Activated T-helper 1 cell treated with anti-CD3 and anti-CD28 coated beads, Interleukin-12 subunit alpha, Interleukin-12 subunit beta, Interleukin-2, Interleukin-4 antibody, amounts not matched to agents 30 ng/mL and 10 ng/mL and 1 ng/mL, durations not matched to agents 14 hours and 24 hours and 36 hours (primary cell): ENCODE data around the gene GAB4. TPM values are rescaled to one million over a fixed set of nuclear protein-coding genes. Genes with fewer than 3 reads are reported as not detected.
"Not testable (repeated sequence)": the region's sequence is repeated elsewhere in the genome, so short reads cannot be mapped to it uniquely, and the experiment has no call there.

Experiments
- DNase-seq: peaks from one replicate; pipeline ENCODE4 v3.0.0; 2021; ENCODE audit warnings: low spot score
- H3K27ac Mint-ChIP-seq: one replicate; pipeline ENCODE4 v1.8.0; 2021; ENCODE audit warnings: mild to moderate bottlenecking, mixed read lengths
- H3K27me3 Mint-ChIP-seq: one replicate; pipeline ENCODE4 v1.8.0; 2022; ENCODE audit warnings: mild to moderate bottlenecking, moderate library complexity, mixed read lengths; ENCODE audit not compliant: insufficient read depth
- H3K36me3 Mint-ChIP-seq: one replicate; pipeline ENCODE4 v1.8.0; 2021; ENCODE audit warnings: low read depth, mixed read lengths
- H3K4me1 Mint-ChIP-seq: one replicate; pipeline ENCODE4 v1.8.0; 2021; ENCODE audit warnings: low read depth, mixed read lengths
- H3K4me3 Mint-ChIP-seq: one replicate; pipeline ENCODE4 v1.8.0; 2021; ENCODE audit warnings: mild to moderate bottlenecking, moderate library complexity, mixed read lengths
- H3K9me3 Mint-ChIP-seq: one replicate; pipeline ENCODE4 v1.8.0; 2021; ENCODE audit warnings: mixed read lengths
- intact Hi-C: fragments of 100-400 bp; cut with micrococcal nuclease; formaldehyde crosslinking; loops from one replicate; pipeline ENCODE4 v1.15.1; 2024
- total RNA-seq: library from RNA; stranded (reverse); gene quantifications from 2 replicates; pipeline ENCODE4 v1.2.3, GENCODE V29; 2022

Gene GAB4
- total RNA-seq, 1 donor from 2014 or later = not detected

DNA sequence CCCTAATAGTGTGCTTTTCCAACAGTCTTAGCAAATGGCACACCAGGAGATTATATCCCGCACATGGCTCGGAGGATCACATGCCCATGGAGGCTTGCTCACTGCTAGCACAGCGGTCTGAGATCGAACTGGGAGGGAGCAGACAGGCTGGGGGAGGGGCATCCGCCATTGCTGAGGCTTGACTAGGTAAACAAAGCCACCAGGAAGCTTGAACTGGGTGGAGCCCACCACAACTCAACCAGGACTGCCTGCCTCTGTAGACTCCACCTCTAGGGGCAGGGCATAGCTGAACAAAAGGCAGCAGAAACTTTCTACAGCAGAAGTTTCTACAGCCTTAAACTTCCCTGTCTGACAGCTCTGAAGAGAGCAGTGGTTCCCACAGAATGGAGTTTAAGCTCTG is 16.4 kb upstream of the GAB4 start:
- H3K36me3 Mint-ChIP-seq, H3K27ac Mint-ChIP-seq, DNase-seq, H3K4me1 Mint-ChIP-seq, H3K9me3 Mint-ChIP-seq, H3K4me3 Mint-ChIP-seq, intact Hi-C loops: not testable (repeated sequence)
- peaks cover 17% of the 10 kb centered on the region for H3K27me3 Mint-ChIP-seq

DNA sequence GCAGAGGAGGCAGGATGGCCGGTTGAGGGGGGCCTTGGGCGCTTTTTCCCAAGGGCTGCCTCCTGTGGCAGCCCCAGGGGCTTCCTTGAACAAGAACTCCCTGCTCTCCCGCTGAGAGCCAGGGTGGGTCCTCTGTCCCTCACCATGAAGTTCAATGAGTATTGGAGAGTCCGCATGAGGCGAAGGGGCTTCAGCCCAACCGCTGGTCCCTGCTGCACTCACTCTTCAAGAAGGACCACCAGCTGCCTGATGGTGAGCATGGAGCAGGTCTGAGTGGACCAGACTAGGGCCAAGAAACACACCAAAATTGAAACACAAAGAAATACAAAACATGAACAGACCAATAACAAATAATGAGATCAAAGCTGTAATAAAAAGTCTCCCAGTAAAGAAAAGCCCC is 7.5 kb upstream of the GAB4 start:
- H3K4me3 Mint-ChIP-seq, intact Hi-C loops, H3K4me1 Mint-ChIP-seq, DNase-seq, H3K27ac Mint-ChIP-seq, H3K9me3 Mint-ChIP-seq, H3K36me3 Mint-ChIP-seq: not testable (repeated sequence)
- peaks cover 18% of the 10 kb centered on the region for H3K27me3 Mint-ChIP-seq

DNA sequence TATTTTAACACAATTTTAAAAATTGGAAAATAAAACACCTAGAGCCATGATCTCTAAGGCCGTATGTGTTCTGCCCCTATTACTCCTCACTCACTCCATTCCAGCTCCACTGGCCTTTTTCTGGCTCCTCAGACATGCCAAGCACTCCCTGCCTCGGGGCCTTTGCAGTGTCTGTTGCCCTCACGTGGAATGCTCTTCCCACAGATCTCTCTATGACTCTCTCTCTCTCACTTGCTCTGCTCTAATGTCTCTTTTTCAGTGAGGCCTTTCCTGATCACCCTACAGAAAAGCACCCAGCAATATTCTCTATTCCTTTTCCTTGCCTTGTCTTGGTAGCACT is 6.0 kb upstream of the GAB4 start:
- DNase-seq, H3K36me3 Mint-ChIP-seq, H3K27ac Mint-ChIP-seq, H3K4me3 Mint-ChIP-seq, H3K4me1 Mint-ChIP-seq, H3K9me3 Mint-ChIP-seq, intact Hi-C loops: not testable (repeated sequence)
- peaks cover 13% of the 10 kb centered on the region for H3K27me3 Mint-ChIP-seq

DNA sequence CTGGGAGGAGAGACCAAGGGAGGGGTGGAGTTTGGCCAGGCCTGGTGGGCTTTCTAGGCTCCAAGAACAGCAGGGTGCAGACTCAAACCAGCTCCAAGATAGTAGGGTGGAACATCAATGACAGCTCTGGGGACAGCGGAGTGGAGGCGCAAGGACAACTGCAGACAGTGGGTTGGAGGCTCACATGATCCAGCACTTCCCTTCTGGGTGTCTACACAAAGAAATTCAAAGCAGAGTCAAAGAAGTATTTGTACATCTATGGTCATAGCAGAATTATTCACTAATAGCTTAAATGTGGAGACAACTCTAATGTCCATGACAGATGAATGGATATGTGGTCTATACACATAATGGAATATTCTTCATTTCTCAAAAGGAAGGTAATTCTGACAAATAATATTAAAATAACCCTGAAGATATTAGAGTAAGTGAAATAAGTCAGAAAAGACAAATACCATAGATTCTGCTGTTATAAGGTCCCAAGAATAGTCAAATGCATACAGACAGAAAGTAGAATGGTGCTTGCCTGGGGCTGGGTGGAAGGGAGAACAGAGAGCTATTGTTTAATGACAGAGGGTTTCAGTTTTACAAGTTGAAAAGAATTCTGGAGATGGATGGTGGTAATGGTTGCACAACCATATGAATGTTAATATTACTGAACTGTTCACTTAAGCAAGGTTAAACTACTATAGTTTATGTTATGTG is 5.5 kb upstream of the GAB4 start:
- Mint-ChIP-seq H3K27ac (no peak overlapping the region), H3K36me3 (no peaks in the 10 kb centered on the region), H3K9me3 (no peaks in the 10 kb centered on the region), H3K27me3 (peaks cover 14% of the 10 kb centered on the region), H3K4me1 (no peaks in the 10 kb centered on the region), H3K4me3 (no peak overlapping the region)
- intact Hi-C loops = no loop called here
- DNase-seq = no peak

DNA sequence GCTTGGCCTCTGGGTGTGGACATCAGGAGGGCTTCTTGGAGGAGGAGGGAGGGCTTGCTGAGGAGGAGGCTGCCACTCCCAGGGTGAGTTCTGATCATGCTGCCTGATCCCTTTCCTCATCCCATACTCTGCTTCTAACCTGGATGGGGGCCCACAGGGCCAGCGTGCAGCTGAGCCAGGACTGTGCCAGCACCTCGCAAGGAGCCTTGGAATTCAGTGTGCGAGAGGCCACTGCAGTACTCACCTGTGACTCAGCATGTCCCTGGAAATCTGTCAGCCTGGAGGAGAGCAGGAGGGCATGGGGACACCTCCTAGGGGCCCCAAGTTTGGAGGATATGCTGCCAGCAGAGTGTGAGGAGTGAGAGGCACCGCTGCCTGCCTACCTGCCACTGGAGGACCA is 4.2 kb upstream of the GAB4 start:
- Mint-ChIP-seq H3K36me3 (no peaks in the 10 kb centered on the region), H3K9me3 (no peaks in the 10 kb centered on the region), H3K4me3 (no peak overlapping the region), H3K4me1 (no peaks in the 10 kb centered on the region), H3K27me3 (peaks cover 15% of the 10 kb centered on the region), H3K27ac (no peak overlapping the region)
- no peak for DNase-seq
- intact Hi-C loops = no loop called here

DNA sequence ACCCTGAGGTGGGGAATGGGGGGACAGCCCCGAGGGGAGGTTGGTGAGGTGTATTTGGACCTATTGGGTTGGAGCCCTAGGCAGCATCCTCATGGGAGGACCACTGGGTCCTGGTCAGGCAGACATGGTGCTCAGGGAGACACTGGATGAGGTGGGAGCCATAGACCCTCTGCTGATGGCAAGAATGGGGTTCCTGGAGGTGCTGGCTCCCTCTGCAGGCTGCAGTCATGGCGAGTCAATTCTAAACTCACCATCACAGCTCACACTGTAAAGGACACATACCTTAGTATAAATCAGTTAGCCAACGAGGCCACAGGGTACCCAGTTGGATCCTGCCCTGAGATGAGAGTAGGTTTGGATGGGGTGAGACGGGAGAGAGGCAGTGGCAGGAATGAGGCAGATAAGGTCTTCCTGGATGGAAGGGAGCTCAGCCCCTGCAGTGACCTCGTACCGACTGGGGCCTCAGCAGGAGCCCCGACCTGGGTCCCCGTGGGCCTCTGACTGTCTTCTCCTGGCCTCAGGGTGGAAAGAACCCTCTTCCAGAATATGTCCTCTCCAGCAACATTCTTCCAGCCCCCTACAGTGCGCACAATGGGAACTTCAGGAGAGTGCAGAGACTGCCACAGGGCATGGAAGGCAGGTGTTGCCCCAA is 1.7 kb upstream of the GAB4 start:
- H3K27ac Mint-ChIP-seq = no peak overlapping the region
- peaks cover 9% of the 10 kb centered on the region for H3K27me3 Mint-ChIP-seq
- intact Hi-C loops = no loop called here
- no peaks in the 10 kb centered on the region for H3K4me1 Mint-ChIP-seq
- H3K4me3 Mint-ChIP-seq = no peak overlapping the region
- no peak for DNase-seq
- no peaks in the 10 kb centered on the region for H3K36me3 Mint-ChIP-seq
- H3K9me3 Mint-ChIP-seq = peaks cover 3% of the 10 kb centered on the region

DNA sequence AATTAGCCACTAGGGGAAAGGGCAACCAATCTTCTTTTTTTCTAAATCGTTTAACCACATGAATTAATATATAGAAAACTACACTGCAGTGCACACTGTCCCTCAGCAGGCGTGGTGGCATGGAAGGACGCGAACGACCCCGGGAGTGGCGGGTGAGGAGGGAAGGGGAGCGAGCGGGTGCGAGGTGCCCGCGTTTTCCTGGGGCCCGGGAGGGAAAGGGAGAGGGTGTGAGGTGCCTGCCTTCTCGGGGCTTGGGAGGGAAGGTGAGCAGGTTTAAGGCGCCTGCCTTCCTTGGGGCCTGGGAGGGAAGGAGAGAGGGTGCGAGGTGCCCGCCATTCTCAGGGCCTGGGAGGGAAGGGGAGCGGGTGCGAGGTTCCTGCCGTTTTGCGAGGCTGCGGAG is 765 bp downstream of the GAB4 start:
- no peak for DNase-seq
- Mint-ChIP-seq H3K4me3 (no peak overlapping the region), H3K36me3 (no peaks in the 10 kb centered on the region), H3K27me3 (peaks cover 9% of the 10 kb centered on the region), H3K27ac (no peak overlapping the region), H3K4me1 (no peaks in the 10 kb centered on the region), H3K9me3 (peaks cover 7% of the 10 kb centered on the region)
- intact Hi-C loops = no loop called here

DNA sequence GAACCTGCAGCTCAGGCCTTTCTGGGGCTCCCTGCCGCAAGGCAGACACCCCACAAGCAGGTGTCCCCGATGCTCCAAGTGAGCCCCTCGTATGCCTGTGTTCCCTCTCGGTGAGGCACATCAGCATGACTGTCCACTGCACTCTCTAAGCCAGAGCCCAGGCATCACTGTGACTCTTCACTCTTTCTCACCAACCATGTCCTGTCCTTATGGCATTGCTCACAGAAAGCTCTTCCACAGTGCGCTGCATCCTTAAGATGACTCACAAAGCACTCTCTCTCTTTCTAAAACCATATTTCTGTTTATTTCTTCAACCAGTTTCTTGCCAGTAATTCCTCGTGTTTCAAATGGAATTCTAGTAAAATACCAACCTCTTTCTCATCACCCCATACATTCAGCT is 18.1 kb downstream of the GAB4 start:
- Mint-ChIP-seq H3K9me3 (no peaks in the 10 kb centered on the region), H3K4me1 (no peaks in the 10 kb centered on the region), H3K27me3 (peaks cover 6% of the 10 kb centered on the region), H3K4me3 (no peak overlapping the region), H3K36me3 (no peaks in the 10 kb centered on the region), H3K27ac (no peak overlapping the region)
- no peak for DNase-seq
- intact Hi-C loops = loop anchor here (10.0 kb wide), 1 partner anchor 55 kb away; no protein-coding TSS in a partner anchor

DNA sequence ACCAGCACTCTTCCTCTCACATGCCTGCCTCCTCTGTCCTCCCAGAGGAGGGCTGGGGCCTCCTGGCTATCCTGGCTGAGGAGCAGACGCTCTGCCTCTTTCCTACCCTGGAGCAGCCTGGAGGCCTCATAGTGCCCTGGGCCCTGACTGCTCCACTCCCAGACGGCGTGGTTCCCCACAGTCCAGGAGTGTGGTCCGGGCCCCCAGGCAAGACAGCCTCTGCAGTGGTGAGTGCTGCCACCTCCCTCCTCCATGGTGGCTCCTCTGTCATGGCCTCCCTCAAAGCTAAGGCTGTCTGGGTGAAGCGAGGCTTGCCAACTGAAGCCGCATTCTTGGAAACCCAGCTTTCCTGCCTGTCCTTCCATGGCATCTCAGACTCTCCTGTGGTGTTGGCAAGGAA is 19.8 kb downstream of the GAB4 start:
- intact Hi-C loops = loop anchor here (10.0 kb wide), 1 partner anchor 57 kb away; no protein-coding TSS in a partner anchor
- H3K27ac Mint-ChIP-seq = no peak overlapping the region
- DNase-seq = no peak
- peaks cover 5% of the 10 kb centered on the region for H3K9me3 Mint-ChIP-seq
- H3K4me3 Mint-ChIP-seq = no peak overlapping the region
- H3K4me1 Mint-ChIP-seq = no peaks in the 10 kb centered on the region
- H3K27me3 Mint-ChIP-seq = peaks cover 5% of the 10 kb centered on the region
- H3K36me3 Mint-ChIP-seq = no peaks in the 10 kb centered on the region

DNA sequence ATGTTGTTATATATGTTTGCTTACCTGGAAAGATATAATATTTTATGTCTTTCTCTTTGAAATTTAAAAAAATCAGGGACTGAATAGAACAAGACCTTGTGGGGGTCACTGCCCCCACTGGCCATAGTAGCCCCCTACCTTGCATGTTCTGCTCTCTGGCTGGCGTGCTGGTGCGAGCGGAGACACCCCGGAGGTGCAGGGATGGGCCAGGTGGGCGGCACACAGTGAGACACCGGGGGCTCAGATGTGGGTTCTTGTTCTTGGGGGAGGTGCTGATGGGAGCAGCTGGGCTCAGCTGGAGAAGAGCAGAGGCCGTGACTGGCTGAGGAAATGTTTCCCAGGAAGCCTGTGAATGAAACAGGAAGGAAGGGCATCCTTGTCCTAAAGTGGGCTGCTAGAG is 20.2 kb downstream of the GAB4 start:
- no peaks in the 10 kb centered on the region for H3K4me1 Mint-ChIP-seq
- no peak overlapping the region for H3K27ac Mint-ChIP-seq
- intact Hi-C loops = loop anchor here (10.0 kb wide), 1 partner anchor 57 kb away; no protein-coding TSS in a partner anchor

DNA sequence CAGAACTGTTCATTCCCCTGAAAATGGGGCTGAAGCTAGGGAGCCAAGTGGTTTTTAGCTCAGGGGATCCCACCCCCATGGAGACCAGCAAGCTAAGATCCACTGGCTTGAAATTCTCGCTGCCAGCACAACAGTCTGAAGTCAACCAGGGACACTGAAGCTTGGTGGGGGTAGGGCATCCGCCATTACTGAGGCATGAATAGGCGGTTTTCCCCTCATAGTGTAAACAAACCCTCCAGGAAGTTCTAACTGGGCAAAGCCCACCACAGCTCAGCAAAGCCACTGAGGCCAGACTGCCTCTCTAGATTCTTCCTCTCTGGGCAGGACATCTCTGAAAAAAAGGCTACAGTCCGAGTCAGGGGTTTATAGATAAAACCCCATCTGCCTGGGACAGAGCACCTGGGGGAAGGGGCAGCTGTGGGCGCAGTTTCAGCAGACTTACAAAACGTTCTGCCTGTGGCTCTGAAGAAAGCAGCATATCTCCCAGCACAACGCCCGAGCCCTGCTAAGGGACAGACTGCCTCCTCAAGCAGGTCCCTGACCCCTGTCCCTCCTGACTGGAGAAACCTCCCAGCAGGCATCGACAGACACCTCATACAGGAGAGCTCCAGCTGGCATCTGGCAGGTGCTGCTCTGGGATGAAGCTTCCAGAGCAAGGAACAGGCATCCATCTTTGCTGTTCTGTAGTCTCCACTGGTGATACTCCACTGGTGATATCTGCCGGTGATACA is 32.7 kb downstream of the GAB4 start:
- H3K36me3 Mint-ChIP-seq = no peaks in the 10 kb centered on the region
- intact Hi-C loops = no loop called here
- H3K27ac Mint-ChIP-seq = no peak overlapping the region
- peaks cover 7% of the 10 kb centered on the region for H3K4me1 Mint-ChIP-seq
- H3K27me3 Mint-ChIP-seq = peaks cover 18% of the 10 kb centered on the region
- no peaks in the 10 kb centered on the region for H3K9me3 Mint-ChIP-seq
- no peak overlapping the region for H3K4me3 Mint-ChIP-seq
- DNase-seq = no peak

More for the DNA sequence above, 20.2 kb downstream of the GAB4 start:
- no peaks in the 10 kb centered on the region for H3K36me3 Mint-ChIP-seq
- peaks cover 9% of the 10 kb centered on the region for H3K9me3 Mint-ChIP-seq
- peaks cover 5% of the 10 kb centered on the region for H3K27me3 Mint-ChIP-seq
- no peak overlapping the region for H3K4me3 Mint-ChIP-seq
- DNase-seq = no peak

DNA sequence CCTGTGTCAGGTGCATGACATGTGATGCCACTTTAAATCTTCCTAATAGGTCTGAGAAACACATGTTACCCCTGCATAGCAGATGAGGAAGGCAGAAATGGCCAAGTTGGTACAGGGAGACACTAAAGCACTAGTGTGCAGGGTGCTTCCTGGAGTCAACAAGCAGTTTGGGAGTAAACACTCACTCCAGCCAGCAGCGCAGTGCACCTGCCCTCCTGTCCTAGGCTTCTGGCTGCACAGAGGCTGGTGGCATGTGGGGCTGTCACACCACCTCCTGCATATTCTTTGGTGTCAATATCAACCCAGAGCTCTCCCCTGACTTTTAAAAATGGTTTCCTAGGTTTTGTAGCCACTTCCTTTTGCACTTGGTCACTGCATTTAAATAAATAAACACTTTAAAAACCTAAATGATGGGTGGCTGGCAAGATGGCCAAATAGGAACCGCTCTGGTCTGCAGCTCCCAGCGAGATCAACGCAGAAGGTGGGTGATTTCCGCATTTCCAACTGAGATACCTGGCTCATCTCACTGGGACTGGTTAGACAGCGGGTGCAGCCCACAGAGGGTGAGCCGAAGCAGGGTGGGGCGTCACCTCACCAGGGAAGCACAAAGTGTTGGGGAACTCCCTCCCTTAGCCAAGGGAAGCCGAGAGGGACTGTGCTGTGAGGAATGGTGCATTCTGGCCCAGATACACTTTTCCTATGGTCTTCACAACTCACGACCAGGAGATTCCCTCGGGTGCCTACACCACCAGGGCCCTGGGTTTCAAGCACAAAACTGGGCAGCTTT is 33.5 kb downstream of the GAB4 start:
- Mint-ChIP-seq H3K36me3 (no peaks in the 10 kb centered on the region), H3K4me1 (peaks cover 13% of the 10 kb centered on the region), H3K27me3 (peaks cover 17% of the 10 kb centered on the region), H3K27ac (no peak overlapping the region), H3K4me3 (no peak overlapping the region), H3K9me3 (no peaks in the 10 kb centered on the region)
- no peak for DNase-seq
- intact Hi-C loops = no loop called here
